Activated naive CD8-positive, alpha-beta T cell treated with anti-CD3 and anti-CD28 coated beads, Interleukin-2, amount 50 U/mL, for 24 hours (primary cell): ENCODE data around the gene MYBPC2.

Source experiments
- ATAC-seq: fragments of 150-1000 bp; cut with Tn5 transposase; one replicate; pipeline ENCODE4 v1.10.0; 2021
- DNase-seq: peaks from one replicate; pipeline ENCODE4 v3.0.0; 2021
- H3K27ac Mint-ChIP-seq: one replicate; pipeline ENCODE4 v1.8.0; 2021; ENCODE audit warnings: mild to moderate bottlenecking, mixed read lengths
- H3K27me3 Mint-ChIP-seq: one replicate; pipeline ENCODE4 v1.8.0; 2021; ENCODE audit warnings: mixed read lengths
- H3K36me3 Mint-ChIP-seq: one replicate; pipeline ENCODE4 v1.8.0; 2021; ENCODE audit warnings: low read depth, mixed read lengths
- H3K4me1 Mint-ChIP-seq: one replicate; pipeline ENCODE4 v1.8.0; 2021; ENCODE audit warnings: mixed read lengths
- H3K4me3 Mint-ChIP-seq: one replicate; pipeline ENCODE4 v1.8.0; 2021; ENCODE audit warnings: mild to moderate bottlenecking, moderate library complexity, mixed read lengths
- H3K9me3 Mint-ChIP-seq: one replicate; pipeline ENCODE4 v1.8.0; 2021; ENCODE audit warnings: mixed read lengths

The MYBPC2 gene

DNA sequence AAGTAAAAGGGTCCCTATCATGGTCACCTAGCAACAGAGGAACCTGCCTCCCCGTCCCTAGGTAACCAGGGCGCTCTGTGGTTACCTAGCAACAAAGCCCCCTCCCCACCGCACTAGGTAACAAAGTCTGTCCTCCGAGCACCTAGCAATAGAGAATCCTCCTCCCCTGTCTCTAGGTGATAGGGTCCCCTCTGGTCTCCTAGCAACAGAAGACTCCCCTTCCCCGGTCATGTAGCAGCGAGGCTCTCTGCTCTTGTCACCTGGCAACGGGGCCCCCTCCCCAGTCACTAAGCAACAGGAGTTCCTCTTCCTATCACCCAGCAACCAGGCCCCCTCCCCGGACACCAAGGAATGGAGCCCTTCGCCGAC lies 78.0 kb downstream of the MYBPC2 start:
- Mint-ChIP-seq H3K27ac (peak overlapping the region; percentile 87), H3K36me3 (peaks cover 2% of the 10 kb centered on the region), H3K4me1 (peaks cover 16% of the 10 kb centered on the region), H3K9me3 (no peaks in the 10 kb centered on the region), H3K27me3 (peaks cover 10% of the 10 kb centered on the region), H3K4me3 (peak overlapping the region; percentile 92)
- ATAC-seq (no peak), DNase-seq (no peak)

DNA sequence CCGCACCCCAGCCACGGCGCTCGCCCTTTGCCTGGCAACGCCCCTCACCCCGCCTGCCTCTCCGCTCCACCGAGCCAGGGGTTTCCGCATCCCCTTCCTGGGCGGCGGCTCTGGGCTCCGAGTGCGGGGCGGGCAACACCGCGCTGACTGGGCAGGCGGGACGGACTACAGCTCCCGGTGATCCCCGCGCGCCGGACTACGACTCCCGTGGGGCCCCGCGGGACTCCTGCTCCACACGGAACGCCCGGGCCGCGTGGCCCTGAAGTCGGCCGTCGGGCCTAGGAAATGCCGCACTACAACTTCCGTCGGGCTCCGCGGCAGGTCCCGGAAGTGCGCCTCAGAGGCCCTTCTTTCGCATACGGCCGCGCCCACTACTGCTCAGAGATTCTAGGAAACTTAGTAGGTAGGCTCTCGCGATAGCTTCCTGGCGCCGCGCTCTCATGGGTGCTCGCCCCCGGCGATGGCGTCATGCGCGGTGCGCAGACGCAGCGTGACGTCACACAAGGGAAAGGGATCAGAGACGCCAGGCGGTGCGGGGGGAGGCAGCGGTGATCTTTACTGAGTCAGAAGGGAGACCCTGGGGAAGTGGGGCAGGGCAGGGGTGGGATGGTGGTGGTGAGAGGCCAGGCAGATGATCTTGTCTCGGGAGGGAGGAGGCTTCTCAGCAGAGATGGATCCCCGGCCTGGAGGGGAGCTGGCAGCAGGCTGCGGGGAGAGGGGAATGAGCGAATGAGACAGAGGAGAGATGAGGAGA lies 78.6 kb downstream of the MYBPC2 start, which contains the start of gene JOSD2:
TSS of gene JOSD2 (minus strand) at position 123 of the 754 bp plus-strand sequence. CDS start 760 bp downstream, outside the sequence.
- Mint-ChIP-seq H3K36me3 (peaks cover 2% of the 10 kb centered on the region), H3K27ac (peak within 1 kb of the TSS; percentile 87)

DNA sequence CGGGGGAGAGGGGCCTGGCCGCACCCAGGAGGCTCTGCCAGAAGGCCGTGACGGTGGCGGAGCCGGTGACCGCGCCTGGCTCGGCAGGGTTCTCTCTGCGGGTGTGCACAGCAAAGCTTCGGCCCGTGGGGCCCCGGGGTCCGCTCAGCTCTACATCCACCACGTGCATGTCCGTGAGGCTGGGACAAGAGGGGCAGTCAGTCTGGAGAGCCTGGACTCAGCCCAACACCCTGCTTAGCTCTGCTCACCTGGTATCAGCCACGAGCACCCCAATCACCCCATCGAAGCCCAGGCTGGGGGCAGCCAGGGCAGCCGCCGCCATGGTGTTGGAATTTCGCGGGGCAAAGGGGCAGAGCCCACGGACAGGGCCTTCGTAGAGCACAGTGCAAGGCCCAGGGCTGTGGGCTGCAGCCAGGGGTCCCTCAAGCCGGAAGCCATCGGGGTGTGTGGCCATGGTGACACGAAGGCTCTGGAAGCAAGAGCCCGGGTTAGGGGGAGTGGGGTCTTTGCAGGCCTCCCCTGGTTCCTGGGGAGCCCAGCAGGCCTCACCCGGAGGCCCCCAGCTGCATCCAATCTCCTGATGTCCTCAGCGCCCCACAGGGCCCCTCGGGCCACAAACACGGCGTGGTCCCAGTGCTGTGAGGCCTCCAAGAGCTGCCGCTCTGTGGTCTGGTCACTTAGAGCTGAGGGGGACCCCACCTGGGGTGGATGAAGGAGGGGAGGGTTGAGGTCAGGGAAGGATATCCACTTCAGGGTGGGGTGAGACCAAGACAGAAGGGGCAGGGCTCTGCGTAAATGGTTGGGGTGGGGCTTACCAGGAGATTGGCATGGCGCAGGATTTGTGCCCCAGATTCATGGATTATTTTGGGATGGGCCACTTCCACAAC lies 79.7 kb downstream of the MYBPC2 start:
- peak overlapping the region; percentile 92 for H3K4me3 Mint-ChIP-seq
- peaks cover 11% of the 10 kb centered on the region for H3K27me3 Mint-ChIP-seq
- H3K36me3 Mint-ChIP-seq, result peaks cover 2% of the 10 kb centered on the region
- H3K9me3 Mint-ChIP-seq, result no peaks in the 10 kb centered on the region
- ATAC-seq (no peak), DNase-seq (no peak)
- peaks cover 16% of the 10 kb centered on the region for H3K4me1 Mint-ChIP-seq
- no peak overlapping the region for H3K27ac Mint-ChIP-seq

More for the DNA sequence above, 78.6 kb downstream of the MYBPC2 start, which contains the start of gene JOSD2:
- peaks cover 16% of the 10 kb centered on the region for H3K4me1 Mint-ChIP-seq
- peak; percentile 92 for ATAC-seq
- H3K9me3 Mint-ChIP-seq, result no peaks in the 10 kb centered on the region
- DNase-seq, result peak; percentile 96
- peaks cover 11% of the 10 kb centered on the region for H3K27me3 Mint-ChIP-seq
- H3K4me3 Mint-ChIP-seq, result peak within 1 kb of the TSS; percentile 92

DNA sequence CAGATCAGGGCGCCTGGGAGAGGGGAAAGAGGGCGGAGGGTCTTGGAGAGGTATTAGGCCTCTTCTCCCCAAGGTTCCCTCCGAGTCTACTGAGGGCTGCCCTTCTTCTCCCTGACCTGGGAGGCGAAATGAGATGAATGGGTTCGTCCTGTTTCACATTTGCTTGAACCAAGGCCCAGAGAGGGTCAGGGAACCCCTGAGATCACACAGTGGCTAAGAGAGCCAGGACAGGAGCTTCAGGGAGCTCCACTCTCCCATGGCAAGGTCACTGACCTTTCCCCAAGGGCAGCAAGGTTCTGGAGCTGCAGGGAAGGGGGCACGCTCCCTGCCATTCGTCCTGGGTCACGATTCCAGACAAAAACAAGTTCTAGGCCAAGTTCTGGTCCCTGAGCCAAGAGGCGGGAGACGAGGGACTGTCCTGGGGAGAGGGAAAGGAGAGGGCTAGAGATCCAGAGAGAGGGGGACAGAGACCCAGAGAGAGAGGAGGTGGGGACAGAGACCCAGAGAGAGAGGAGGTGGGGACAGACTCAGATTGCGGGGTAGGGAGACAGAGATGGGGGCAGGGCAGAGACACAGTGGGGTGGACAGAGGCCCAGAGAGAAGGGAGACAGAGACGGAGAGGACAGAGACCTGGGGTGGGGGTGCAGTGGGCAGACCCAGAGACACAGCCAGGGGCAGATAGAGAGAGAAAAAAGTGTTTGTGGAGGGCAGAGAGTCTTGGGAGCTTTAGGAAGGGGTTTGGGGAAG lies 80.5 kb downstream of the MYBPC2 start:
- Mint-ChIP-seq H3K4me3 (no peak overlapping the region), H3K27me3 (peaks cover 11% of the 10 kb centered on the region), H3K27ac (no peak overlapping the region), H3K36me3 (peaks cover 2% of the 10 kb centered on the region), H3K9me3 (no peaks in the 10 kb centered on the region), H3K4me1 (peaks cover 16% of the 10 kb centered on the region)
- no peak for ATAC-seq
- DNase-seq, result no peak

- Mint-ChIP-seq H3K27me3 (peaks cover 11% of the 10 kb centered on the region), H3K4me3 (no peak within 1 kb of the TSS), H3K9me3 (no peaks in the 10 kb centered on the region), H3K27ac (no peak within 1 kb of the TSS), H3K4me1 (peaks cover 15% of the 10 kb centered on the region), H3K36me3 (peaks cover 2% of the 10 kb centered on the region)
- no peak for DNase-seq
- ATAC-seq, result no peak
These were observed 81.2 kb downstream of the MYBPC2 start, which contains the start of gene ASPDH for GRCh38 chr19:50513746-50514345. ASPDH (minus strand) TSS chr19:50513913; CDS start chr19:50513823, 90 bp downstream.

DNA sequence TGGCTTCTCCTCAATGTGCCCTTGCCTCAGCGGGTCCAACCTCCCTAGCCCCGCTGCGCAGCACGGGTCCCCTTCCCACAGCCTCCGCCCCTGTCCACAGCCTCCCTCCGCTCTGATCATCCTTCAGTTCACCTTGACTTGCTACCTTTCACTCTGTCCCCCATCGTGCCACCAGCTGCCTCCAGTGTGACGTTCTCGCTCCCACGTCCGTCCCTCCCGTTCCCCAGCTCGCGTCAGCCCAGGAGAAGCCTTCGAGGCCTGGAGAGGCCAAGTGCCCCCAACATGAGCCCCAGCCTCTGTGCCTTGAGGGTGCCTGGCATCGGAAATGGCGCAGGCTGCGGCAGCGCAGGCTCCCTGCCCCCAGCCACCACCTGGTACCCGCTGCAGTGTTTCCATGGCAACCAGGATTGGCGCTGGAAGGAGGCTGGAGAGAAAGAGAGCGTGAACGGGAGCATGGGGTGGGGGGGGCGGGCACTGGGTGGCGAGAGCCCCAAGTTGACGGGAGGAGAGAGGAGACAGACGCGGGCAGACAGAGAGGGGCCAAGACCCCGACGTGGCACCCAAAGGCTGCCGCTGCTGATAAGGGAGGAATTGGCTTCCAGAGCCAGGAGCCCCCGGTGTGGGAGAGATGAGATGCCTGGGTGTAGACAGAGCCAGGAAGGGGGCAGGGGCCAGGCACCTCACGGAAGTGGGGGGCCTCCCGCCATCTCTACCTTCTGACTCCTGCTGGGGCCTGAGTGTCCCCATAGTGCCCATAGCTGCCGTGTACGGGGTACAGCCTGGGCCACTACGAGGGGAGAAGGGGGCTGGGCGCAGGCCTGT lies 81.9 kb downstream of the MYBPC2 start:
- Mint-ChIP-seq H3K9me3 (no peaks in the 10 kb centered on the region), H3K4me3 (no peak overlapping the region), H3K4me1 (peaks cover 12% of the 10 kb centered on the region), H3K27ac (no peak overlapping the region), H3K27me3 (peaks cover 12% of the 10 kb centered on the region), H3K36me3 (peaks cover 2% of the 10 kb centered on the region)
- ATAC-seq (no peak), DNase-seq (no peak)

DNA sequence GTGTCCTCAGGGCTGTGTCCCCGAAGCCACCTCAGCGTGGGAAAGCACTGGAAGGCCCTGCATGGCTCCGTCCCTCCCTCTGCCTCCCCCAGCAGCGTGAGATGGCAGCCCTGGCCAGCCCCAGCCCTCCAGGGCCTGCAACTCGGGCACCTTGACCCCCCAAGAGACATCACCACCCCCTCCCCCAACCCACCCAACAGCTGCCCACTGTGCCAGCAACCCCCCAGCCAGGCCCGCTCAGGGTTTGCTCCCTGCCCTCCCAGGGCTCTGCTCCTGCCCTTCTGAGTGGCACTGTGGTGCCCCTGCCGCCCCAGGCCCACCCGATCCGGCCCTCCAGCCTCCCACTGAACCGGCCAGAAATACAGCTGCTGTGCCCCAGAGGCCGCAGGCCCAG lies 82.5 kb downstream of the MYBPC2 start:
- ATAC-seq (no peak), DNase-seq (no peak)
- no peak overlapping the region for H3K27ac Mint-ChIP-seq
- H3K4me3 Mint-ChIP-seq, result no peak overlapping the region
- no peaks in the 10 kb centered on the region for H3K9me3 Mint-ChIP-seq
- H3K36me3 Mint-ChIP-seq, result peaks cover 2% of the 10 kb centered on the region
- H3K4me1 Mint-ChIP-seq, result peaks cover 12% of the 10 kb centered on the region
- H3K27me3 Mint-ChIP-seq, result peaks cover 13% of the 10 kb centered on the region
